PFSK-1 (cell line): ENCODE measurements around the gene ASPHD2.

Experiments used
- FOXP2 ChIP-seq: optimal IDR thresholded peaks from 2 replicates; pipeline ENCODE3; 2011; ENCODE audit warnings: borderline replicate concordance, control low read depth, inconsistent platforms; ENCODE audit not compliant: insufficient read depth; ENCODE audit errors: extremely low read length, extremely low read depth
- POLR2AphosphoS5 ChIP-seq: IDR thresholded peaks from 2 replicates; pipeline ENCODE4 v1.6.1; 2012; ENCODE audit warnings: low read depth, mild to moderate bottlenecking, control low read depth, low read length, moderate library complexity
- SIN3A ChIP-seq: IDR thresholded peaks from 2 replicates; pipeline ENCODE4 v1.6.1; 2012; ENCODE audit warnings: mild to moderate bottlenecking, low read length, moderate library complexity, borderline replicate concordance; ENCODE audit not compliant: insufficient read depth
- TAF1 ChIP-seq: IDR thresholded peaks from 2 replicates; pipeline ENCODE4 v1.6.1; 2012; ENCODE audit warnings: low read length, control low read depth, borderline replicate concordance; ENCODE audit not compliant: insufficient read depth
- TF ChIP-seq, protein P1 (sequence below), 2 experiments: IDR thresholded peaks; 2 replicates each; pipeline versions ENCODE4 v1.6.1 to v1.8.0; 2011 to 2012; ENCODE audit warnings: low read depth in 2 of 2, low read length in 2 of 2, control low read depth in 1 of 2, inconsistent platforms in 1 of 2, mild to moderate bottlenecking in 1 of 2, moderate library complexity in 1 of 2; ENCODE audit not compliant: insufficient read depth in 1 of 2

Gene ASPHD2

DNA sequence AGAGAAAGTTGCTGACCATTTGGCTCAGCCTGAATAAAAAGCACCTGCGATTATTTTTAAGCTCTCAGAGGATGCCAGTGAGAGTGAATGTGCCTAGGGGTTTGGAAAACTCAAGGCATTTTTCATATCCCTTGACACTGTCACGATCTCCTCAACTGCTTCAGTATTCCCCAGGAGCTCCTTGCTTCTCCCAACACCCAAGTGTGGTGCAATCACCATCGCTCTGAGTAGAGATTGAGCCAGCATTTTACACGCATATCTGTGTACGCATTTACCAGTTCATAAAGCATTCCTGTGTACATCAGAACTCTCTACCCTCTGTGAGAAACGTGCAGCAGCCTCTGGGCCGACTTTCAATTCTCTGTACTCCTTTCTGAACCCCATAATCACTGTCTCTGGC is 56.0 kb downstream of the ASPHD2 start:
- no peak for TF ChIP-seq FOXP2
- TF ChIP-seq TAF1 = no peak
- no peak for TF ChIP-seq POLR2AphosphoS5
- no peak for TF ChIP-seq SIN3A
- TF ChIP-seq, protein P1, sequence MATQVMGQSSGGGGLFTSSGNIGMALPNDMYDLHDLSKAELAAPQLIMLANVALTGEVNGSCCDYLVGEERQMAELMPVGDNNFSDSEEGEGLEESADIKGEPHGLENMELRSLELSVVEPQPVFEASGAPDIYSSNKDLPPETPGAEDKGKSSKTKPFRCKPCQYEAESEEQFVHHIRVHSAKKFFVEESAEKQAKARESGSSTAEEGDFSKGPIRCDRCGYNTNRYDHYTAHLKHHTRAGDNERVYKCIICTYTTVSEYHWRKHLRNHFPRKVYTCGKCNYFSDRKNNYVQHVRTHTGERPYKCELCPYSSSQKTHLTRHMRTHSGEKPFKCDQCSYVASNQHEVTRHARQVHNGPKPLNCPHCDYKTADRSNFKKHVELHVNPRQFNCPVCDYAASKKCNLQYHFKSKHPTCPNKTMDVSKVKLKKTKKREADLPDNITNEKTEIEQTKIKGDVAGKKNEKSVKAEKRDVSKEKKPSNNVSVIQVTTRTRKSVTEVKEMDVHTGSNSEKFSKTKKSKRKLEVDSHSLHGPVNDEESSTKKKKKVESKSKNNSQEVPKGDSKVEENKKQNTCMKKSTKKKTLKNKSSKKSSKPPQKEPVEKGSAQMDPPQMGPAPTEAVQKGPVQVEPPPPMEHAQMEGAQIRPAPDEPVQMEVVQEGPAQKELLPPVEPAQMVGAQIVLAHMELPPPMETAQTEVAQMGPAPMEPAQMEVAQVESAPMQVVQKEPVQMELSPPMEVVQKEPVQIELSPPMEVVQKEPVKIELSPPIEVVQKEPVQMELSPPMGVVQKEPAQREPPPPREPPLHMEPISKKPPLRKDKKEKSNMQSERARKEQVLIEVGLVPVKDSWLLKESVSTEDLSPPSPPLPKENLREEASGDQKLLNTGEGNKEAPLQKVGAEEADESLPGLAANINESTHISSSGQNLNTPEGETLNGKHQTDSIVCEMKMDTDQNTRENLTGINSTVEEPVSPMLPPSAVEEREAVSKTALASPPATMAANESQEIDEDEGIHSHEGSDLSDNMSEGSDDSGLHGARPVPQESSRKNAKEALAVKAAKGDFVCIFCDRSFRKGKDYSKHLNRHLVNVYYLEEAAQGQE (IDR thresholded peaks at IDR 0.05; ENCODE audit: insufficient read depth in 1 of 2, low read depth in 2 of 2, low read length in 2 of 2) = no peak

DNA sequence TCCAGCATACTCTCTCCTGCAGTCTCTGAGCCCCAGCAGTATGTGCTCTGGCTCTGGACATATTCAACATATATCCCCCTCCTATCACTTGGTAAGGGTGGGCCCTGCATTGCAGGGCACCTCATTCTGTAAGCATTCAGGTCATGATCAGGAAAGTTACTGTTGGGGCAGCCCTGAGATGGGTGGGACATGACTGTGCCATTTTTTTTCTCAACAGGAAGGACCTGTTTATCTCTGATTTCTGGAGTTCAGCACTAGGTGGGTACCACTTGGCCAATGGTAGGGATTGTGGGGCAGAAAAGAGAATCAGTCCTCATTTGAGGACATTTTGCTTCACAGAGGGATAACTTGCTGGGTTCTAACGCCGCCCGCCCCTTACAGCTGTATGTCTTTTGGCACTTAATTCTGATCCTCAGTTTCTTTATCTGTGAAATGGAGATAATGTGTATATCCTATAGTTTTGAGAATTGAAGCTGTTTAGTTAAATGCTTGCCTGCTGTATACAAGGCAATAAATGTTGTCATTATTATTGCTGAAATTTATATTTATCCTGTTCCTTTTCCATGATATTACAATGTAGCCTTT is 56.8 kb downstream of the ASPHD2 start:
- TF ChIP-seq SIN3A = no peak
- TF ChIP-seq POLR2AphosphoS5 = no peak
- no peak for TF ChIP-seq TAF1
- TF ChIP-seq, protein P1 (IDR thresholded peaks at IDR 0.05; ENCODE audit: insufficient read depth in 1 of 2, low read depth in 2 of 2, low read length in 2 of 2) = no peak
- no peak for TF ChIP-seq FOXP2

- TF ChIP-seq FOXP2 = no peak
- TF ChIP-seq TAF1 = no peak
- no peak for TF ChIP-seq SIN3A
- TF ChIP-seq, protein P1 (IDR thresholded peaks at IDR 0.05; ENCODE audit: insufficient read depth in 1 of 2, low read depth in 2 of 2, low read length in 2 of 2) = no peak
- no peak for TF ChIP-seq POLR2AphosphoS5
Observed at GRCh38 chr22:26486394-26486793, 57.3 kb downstream of the ASPHD2 start.

DNA sequence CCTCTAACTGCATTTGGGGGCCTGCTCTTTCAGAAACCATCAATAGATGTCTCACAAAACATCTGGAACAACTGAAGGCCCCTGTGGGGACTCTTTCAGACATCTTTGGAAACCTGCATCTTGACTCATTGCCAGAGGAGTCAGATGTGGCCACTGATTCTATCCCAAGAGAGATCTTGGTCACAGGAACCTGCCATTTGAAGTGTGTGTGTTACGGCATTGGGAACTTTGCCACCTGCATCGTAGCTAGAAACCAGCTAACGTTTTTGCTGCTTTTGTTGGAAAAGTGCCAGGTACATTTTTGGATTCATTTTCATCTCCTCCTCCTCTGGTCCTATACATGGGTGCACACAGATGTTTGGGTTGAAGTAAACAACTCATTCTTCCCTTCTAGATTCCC is 58.9 kb downstream of the ASPHD2 start:
- TF ChIP-seq POLR2AphosphoS5 (no peak), SIN3A (no peak)
- TF ChIP-seq, protein P1 (IDR thresholded peaks at IDR 0.05; ENCODE audit: insufficient read depth in 1 of 2, low read depth in 2 of 2, low read length in 2 of 2) = no peak
